ENCODE results near the gene ZNF350.

DNA sequence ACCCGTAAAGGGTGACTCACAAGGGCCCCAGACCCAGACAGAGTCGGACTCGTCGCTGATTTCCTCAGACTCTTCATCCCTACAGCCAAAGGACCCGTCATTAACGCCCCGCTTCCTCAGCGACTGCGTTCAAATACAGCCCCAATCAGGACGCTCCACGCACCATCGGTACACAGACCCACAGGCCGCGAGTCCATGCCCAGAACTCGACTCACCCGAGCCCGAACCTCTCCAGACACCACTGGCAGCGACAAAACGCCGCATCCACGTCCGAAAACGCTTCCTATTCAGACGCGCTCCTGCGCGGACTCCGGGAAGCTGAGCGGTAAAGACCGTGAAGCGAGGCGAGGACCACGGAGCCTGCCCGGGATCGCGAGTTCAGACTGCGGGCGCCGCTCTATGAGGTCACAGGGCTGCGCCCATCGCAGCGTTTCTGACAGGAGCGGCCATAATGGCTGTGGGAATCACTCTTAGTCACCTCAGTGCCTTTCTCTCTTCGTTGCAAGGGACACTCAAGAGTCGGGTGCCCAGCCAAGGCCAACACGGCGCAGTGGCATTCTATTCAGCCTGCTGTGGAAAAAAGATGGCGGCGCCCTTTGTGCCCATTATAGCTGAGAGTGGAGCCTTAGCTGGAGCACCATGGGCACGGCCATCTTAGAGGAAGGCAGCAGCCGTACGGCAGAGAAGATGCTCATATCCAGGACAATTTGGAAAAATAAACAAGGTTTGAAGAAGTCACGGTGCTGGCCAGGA lies 41.6 kb upstream of the ZNF350 start, which contains the start of gene ZNF614:
- TF ChIP-seq FOXJ3 (CRISPR knock-in tag; IDR thresholded peaks at IDR 0.05) (no peak), RCOR1 (IDR thresholded peaks at IDR 0.05; ENCODE audit: low read length) (no peak), POLR2AphosphoS5 (IDR thresholded peaks at IDR 0.05; ENCODE audit: low read depth, low read length) (peak; percentile 91), RAD21 (IDR thresholded peaks at IDR 0.05; ENCODE audit: low read length) (no peak), NRF1 (IDR thresholded peaks at IDR 0.05; ENCODE audit: low read depth, low read length) (0 out of 2 replicates have a peak, but pooled peaks have one; percentile 1), TAF1 (IDR thresholded peaks at IDR 0.05; ENCODE audit: borderline replicate concordance, low read depth, low read length) (peak; percentile 69; the same call in 1 of the 2 replicates)
- TF ChIP-seq, protein P1, sequence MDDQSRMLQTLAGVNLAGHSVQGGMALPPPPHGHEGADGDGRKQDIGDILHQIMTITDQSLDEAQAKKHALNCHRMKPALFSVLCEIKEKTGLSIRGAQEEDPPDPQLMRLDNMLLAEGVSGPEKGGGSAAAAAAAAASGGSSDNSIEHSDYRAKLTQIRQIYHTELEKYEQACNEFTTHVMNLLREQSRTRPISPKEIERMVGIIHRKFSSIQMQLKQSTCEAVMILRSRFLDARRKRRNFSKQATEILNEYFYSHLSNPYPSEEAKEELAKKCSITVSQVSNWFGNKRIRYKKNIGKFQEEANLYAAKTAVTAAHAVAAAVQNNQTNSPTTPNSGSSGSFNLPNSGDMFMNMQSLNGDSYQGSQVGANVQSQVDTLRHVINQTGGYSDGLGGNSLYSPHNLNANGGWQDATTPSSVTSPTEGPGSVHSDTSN (IDR thresholded peaks at IDR 0.05), result no peak
- TF ChIP-seq, protein P2, sequence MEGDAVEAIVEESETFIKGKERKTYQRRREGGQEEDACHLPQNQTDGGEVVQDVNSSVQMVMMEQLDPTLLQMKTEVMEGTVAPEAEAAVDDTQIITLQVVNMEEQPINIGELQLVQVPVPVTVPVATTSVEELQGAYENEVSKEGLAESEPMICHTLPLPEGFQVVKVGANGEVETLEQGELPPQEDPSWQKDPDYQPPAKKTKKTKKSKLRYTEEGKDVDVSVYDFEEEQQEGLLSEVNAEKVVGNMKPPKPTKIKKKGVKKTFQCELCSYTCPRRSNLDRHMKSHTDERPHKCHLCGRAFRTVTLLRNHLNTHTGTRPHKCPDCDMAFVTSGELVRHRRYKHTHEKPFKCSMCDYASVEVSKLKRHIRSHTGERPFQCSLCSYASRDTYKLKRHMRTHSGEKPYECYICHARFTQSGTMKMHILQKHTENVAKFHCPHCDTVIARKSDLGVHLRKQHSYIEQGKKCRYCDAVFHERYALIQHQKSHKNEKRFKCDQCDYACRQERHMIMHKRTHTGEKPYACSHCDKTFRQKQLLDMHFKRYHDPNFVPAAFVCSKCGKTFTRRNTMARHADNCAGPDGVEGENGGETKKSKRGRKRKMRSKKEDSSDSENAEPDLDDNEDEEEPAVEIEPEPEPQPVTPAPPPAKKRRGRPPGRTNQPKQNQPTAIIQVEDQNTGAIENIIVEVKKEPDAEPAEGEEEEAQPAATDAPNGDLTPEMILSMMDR (IDR thresholded peaks at IDR 0.05), result no peak
